Measurements from ENCODE around the gene IL15RA.
"Not testable (repeated sequence)": the region's sequence is repeated elsewhere in the genome, so short reads cannot be mapped to it uniquely, and the experiment has no call there.

IL15RA gene

GRCh38 chr10:6005856-6006395 is 28.6 kb upstream of the IL15RA start:
- no peak for DNase-seq

GRCh38 chr10:6005161-6005804 is 27.9 kb upstream of the IL15RA start:
- not testable (repeated sequence) for DNase-seq

- DNase-seq: peak; percentile 90
Observed at GRCh38 chr10:6002809-6003510, 25.6 kb upstream of the IL15RA start.

GRCh38 chr10:5999440-6000165 is 22.3 kb upstream of the IL15RA start:
- DNase-seq: no peak

GRCh38 chr10:5996696-5997095 is 19.4 kb upstream of the IL15RA start:
- no peak for DNase-seq

GRCh38 chr10:5992398-5992797 is 15.1 kb upstream of the IL15RA start:
- no peak for DNase-seq

GRCh38 chr10:5991708-5992107 is 14.4 kb upstream of the IL15RA start:
- no peak for DNase-seq

- DNase-seq: no peak
Observed at GRCh38 chr10:5989756-5990155, 12.4 kb upstream of the IL15RA start.

GRCh38 chr10:5988336-5988920 is 11.1 kb upstream of the IL15RA start:
- DNase-seq: no peak

GRCh38 chr10:5987747-5988146 is 10.4 kb upstream of the IL15RA start:
- no peak for DNase-seq

- DNase-seq: no peak
Observed at GRCh38 chr10:5985029-5985428, 7.7 kb upstream of the IL15RA start.

- DNase-seq: no peak
Observed at GRCh38 chr10:5983774-5984173, 6.4 kb upstream of the IL15RA start.

- DNase-seq: no peak
Observed at GRCh38 chr10:5981529-5981928, 4.2 kb upstream of the IL15RA start.

- DNase-seq: no peak
Observed at GRCh38 chr10:5978230-5978489, 817 bp upstream of the IL15RA start.

GRCh38 chr10:5976512-5977470 is 552 bp downstream of the IL15RA start:
- peak; percentile 58 for DNase-seq

- DNase-seq: peak; percentile 95
Observed at GRCh38 chr10:5975641-5976473, 1.5 kb downstream of the IL15RA start.

GRCh38 chr10:5973069-5973468 is 4.3 kb downstream of the IL15RA start:
- DNase-seq: no peak

GRCh38 chr10:5971886-5972285 is 5.5 kb downstream of the IL15RA start:
- no peak for DNase-seq

- DNase-seq: peak; percentile 69
Observed at GRCh38 chr10:5971315-5971832, 6.0 kb downstream of the IL15RA start.

- DNase-seq: no peak
Observed at GRCh38 chr10:5970527-5970926, 6.8 kb downstream of the IL15RA start.

- DNase-seq: no peak
Observed at GRCh38 chr10:5970066-5970465, 7.3 kb downstream of the IL15RA start.

All from activated CD4-positive, alpha-beta T cell treated with anti-CD3 and anti-CD28 coated beads, Interleukin-10, Interleukin-2, amounts not matched to agents 100 ng/mL and 50 ng/mL, durations not matched to agents 16 hours and 8 hours (primary cell).